ENCODE results near the gene PREX1. TPM values are rescaled to one million over a fixed set of nuclear protein-coding genes. Genes with fewer than 3 reads are reported as not detected.

The PREX1 gene
- total RNA-seq, 1 donor from 2014 or later = 235 TPM

GRCh38 chr20:48866936-48867335 is 39.1 kb upstream of the PREX1 start:
- TF ChIP-seq, protein P1, sequence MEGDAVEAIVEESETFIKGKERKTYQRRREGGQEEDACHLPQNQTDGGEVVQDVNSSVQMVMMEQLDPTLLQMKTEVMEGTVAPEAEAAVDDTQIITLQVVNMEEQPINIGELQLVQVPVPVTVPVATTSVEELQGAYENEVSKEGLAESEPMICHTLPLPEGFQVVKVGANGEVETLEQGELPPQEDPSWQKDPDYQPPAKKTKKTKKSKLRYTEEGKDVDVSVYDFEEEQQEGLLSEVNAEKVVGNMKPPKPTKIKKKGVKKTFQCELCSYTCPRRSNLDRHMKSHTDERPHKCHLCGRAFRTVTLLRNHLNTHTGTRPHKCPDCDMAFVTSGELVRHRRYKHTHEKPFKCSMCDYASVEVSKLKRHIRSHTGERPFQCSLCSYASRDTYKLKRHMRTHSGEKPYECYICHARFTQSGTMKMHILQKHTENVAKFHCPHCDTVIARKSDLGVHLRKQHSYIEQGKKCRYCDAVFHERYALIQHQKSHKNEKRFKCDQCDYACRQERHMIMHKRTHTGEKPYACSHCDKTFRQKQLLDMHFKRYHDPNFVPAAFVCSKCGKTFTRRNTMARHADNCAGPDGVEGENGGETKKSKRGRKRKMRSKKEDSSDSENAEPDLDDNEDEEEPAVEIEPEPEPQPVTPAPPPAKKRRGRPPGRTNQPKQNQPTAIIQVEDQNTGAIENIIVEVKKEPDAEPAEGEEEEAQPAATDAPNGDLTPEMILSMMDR (IDR thresholded peaks at IDR 0.05; ENCODE audit: partially characterized antibody, unreplicated experiment) = no peak
- no peaks in the 10 kb centered on the region for H3K9me3 Mint-ChIP-seq (ENCODE audit: unreplicated experiment)
- H3K4me1 Mint-ChIP-seq (ENCODE audit: low read depth, unreplicated experiment) = peaks cover 5% of the 10 kb centered on the region
- H3K27me3 Mint-ChIP-seq (ENCODE audit: unreplicated experiment) = no peaks in the 10 kb centered on the region
- no peak overlapping the region for H3K4me3 Mint-ChIP-seq (ENCODE audit: unreplicated experiment)
- no peaks in the 10 kb centered on the region for H3K36me3 Mint-ChIP-seq (ENCODE audit: unreplicated experiment)
- DNase-seq = no peak
- H3K27ac Mint-ChIP-seq (ENCODE audit: unreplicated experiment) = no peak overlapping the region

DNA sequence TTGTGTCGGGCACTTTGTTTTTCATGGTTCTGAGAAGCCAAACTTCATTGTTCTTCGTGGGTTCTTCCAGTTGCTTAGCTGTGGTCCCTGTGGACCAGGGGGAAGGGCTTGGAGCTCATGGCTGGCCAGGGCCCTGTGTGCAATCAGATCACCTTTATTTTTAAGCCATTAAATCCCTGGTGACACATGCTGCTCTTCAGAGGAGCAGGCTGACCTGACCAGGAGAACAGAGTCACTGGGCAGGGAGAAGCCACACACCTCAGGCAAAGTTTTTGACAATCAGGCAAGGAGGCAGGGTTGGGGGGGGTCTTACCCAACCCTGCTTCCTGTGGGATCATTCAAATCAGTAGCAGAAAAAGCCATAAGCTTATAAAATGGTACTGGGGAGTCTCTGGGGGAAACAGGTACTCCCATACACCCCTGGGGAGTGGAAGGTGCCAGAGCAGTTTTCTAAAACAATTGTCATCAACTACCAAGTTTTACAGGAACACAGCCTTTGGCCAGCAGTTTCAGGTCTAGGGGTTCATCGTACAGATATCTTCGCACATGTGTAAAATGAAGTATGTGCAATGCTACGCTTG is 37.0 kb upstream of the PREX1 start:
- Mint-ChIP-seq H3K9me3 (ENCODE audit: unreplicated experiment) (no peaks in the 10 kb centered on the region), H3K36me3 (ENCODE audit: unreplicated experiment) (no peaks in the 10 kb centered on the region), H3K4me3 (ENCODE audit: unreplicated experiment) (no peak overlapping the region), H3K27me3 (ENCODE audit: unreplicated experiment) (peaks cover under 1% of the 10 kb centered on the region), H3K4me1 (ENCODE audit: low read depth, unreplicated experiment) (peaks cover 7% of the 10 kb centered on the region), H3K27ac (ENCODE audit: unreplicated experiment) (no peak overlapping the region)
- DNase-seq = no peak
- TF ChIP-seq, protein P1 (IDR thresholded peaks at IDR 0.05; ENCODE audit: partially characterized antibody, unreplicated experiment) = no peak

DNA sequence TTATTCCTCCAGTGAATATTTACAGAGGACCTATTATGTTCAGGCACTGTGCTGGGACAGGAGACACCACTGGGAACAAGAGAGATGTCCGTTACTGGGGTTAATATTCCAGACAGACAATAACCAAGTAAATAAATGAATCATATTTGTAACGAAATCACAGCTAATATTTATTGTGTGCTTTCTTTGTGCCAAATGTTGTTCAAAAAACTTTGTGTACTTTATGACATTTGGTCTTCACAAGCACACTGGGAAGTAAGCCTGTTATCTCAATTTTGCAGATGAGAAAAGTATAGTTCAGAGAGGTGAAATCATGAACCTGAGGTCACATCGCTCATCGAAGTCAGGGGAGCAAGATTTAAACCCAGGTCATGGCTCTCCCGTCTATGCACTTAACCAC is 36.5 kb upstream of the PREX1 start:
- DNase-seq = no peak
- no peaks in the 10 kb centered on the region for H3K9me3 Mint-ChIP-seq (ENCODE audit: unreplicated experiment)
- no peak overlapping the region for H3K4me3 Mint-ChIP-seq (ENCODE audit: unreplicated experiment)
- H3K4me1 Mint-ChIP-seq (ENCODE audit: low read depth, unreplicated experiment) = peaks cover 7% of the 10 kb centered on the region
- no peaks in the 10 kb centered on the region for H3K36me3 Mint-ChIP-seq (ENCODE audit: unreplicated experiment)
- no peak overlapping the region for H3K27ac Mint-ChIP-seq (ENCODE audit: unreplicated experiment)
- TF ChIP-seq, protein P1 (IDR thresholded peaks at IDR 0.05; ENCODE audit: partially characterized antibody, unreplicated experiment) = no peak
- peaks cover 2% of the 10 kb centered on the region for H3K27me3 Mint-ChIP-seq (ENCODE audit: unreplicated experiment)

DNA sequence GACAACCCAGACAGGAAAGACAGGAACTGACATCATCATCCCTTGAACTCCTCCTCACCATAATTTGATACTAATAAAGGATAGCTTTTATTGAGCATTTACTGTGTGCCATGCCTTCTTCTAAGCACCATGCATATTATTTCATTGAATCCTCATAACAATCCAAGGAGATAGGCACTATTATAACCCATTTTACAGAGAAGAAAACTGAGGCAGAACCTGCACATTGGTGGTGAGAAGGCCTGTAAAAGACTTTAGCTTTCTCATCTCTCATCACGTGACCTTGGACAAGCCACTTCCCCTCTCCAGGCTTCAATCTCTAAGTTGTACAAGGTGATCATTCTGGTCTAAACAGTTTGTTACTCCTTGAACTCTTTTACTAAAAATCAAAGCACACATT is 34.5 kb upstream of the PREX1 start:
- Mint-ChIP-seq H3K4me1 (ENCODE audit: low read depth, unreplicated experiment) (peaks cover 11% of the 10 kb centered on the region), H3K36me3 (ENCODE audit: unreplicated experiment) (no peaks in the 10 kb centered on the region), H3K9me3 (ENCODE audit: unreplicated experiment) (peaks cover 3% of the 10 kb centered on the region), H3K4me3 (ENCODE audit: unreplicated experiment) (no peak overlapping the region), H3K27ac (ENCODE audit: unreplicated experiment) (no peak overlapping the region), H3K27me3 (ENCODE audit: unreplicated experiment) (peaks cover 2% of the 10 kb centered on the region)
- TF ChIP-seq, protein P1 (IDR thresholded peaks at IDR 0.05; ENCODE audit: partially characterized antibody, unreplicated experiment) = no peak
- no peak for DNase-seq

- H3K9me3 Mint-ChIP-seq (ENCODE audit: unreplicated experiment) = peaks cover 3% of the 10 kb centered on the region
- H3K27me3 Mint-ChIP-seq (ENCODE audit: unreplicated experiment) = peaks cover 2% of the 10 kb centered on the region
- no peak for DNase-seq
- peaks cover 11% of the 10 kb centered on the region for H3K4me1 Mint-ChIP-seq (ENCODE audit: low read depth, unreplicated experiment)
- no peak overlapping the region for H3K4me3 Mint-ChIP-seq (ENCODE audit: unreplicated experiment)
- H3K36me3 Mint-ChIP-seq (ENCODE audit: unreplicated experiment) = no peaks in the 10 kb centered on the region
- no peak overlapping the region for H3K27ac Mint-ChIP-seq (ENCODE audit: unreplicated experiment)
- TF ChIP-seq, protein P1 (IDR thresholded peaks at IDR 0.05; ENCODE audit: partially characterized antibody, unreplicated experiment) = no peak
Observed at GRCh38 chr20:48861444-48861843, 33.6 kb upstream of the PREX1 start.
